ENCODE measurements around the gene PLRG1.
A peak's percentile ranks its signal among the peaks of the same experiment; 100 is the strongest.
"Not testable (repeated sequence)": the region's sequence is repeated elsewhere in the genome, so short reads cannot be mapped to it uniquely, and the experiment has no call there.

PLRG1 gene

DNA sequence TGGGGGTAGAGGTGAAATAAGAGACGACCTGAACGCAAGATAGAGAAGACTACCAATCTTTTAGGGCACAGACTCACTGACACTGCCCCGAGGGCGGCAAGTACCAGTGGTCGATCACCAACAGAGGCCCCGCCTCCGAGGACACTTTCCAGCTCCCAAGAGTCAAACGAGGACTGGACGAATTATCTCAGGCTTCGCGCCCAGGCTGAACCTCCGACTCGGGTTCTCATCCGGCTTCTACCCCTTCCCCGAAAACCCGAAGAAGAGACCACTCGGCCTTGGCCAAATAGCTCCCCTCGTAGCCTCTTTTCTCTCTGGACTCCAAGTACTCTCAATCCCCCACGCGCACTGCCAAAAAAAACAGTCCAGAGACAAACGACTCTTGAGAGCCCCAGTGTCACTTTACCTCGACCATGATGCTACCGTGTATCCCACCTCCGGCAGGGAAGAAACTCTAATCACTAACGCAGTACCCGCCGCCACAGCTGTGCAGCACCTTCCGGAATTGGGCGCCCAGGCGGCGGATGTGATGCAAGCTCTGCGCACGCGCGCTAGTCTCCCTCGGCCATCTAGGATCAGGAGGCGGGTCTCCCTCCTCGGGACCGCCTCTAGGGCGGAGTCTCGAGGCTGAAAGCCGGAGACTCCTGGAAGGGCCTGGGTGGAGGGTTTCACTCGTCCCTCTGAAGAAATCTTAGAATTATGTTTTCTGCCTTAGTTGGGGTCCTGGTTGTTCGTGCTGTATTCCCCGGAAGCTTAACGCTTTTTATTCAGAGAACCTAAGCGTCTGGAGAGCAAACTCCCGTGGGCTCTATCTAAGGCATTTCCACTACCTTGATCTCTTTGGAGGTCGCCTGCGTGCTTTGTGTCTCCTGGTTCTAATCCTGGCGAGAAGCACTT lies at the start of gene PLRG1:
PLRG1 (minus strand) TSS at position 507 of the 897 bp plus-strand sequence; CDS start at position 415, 92 bp downstream.
- Mint-ChIP-seq H3K9me3 (no peaks in the 10 kb centered on the region), H3K36me3 (ENCODE audit: low read depth) (peaks cover 15% of the 10 kb centered on the region), H3K4me1 (ENCODE audit: low read depth) (peaks cover 17% of the 10 kb centered on the region), H3K4me3 (peak within 1 kb of the TSS; percentile 98), H3K27me3 (ENCODE audit: low read depth) (no peaks in the 10 kb centered on the region), H3K27ac (peak within 1 kb of the TSS; percentile 99)
- peak; percentile 96 for DNase-seq (ENCODE audit: low spot score)

DNA sequence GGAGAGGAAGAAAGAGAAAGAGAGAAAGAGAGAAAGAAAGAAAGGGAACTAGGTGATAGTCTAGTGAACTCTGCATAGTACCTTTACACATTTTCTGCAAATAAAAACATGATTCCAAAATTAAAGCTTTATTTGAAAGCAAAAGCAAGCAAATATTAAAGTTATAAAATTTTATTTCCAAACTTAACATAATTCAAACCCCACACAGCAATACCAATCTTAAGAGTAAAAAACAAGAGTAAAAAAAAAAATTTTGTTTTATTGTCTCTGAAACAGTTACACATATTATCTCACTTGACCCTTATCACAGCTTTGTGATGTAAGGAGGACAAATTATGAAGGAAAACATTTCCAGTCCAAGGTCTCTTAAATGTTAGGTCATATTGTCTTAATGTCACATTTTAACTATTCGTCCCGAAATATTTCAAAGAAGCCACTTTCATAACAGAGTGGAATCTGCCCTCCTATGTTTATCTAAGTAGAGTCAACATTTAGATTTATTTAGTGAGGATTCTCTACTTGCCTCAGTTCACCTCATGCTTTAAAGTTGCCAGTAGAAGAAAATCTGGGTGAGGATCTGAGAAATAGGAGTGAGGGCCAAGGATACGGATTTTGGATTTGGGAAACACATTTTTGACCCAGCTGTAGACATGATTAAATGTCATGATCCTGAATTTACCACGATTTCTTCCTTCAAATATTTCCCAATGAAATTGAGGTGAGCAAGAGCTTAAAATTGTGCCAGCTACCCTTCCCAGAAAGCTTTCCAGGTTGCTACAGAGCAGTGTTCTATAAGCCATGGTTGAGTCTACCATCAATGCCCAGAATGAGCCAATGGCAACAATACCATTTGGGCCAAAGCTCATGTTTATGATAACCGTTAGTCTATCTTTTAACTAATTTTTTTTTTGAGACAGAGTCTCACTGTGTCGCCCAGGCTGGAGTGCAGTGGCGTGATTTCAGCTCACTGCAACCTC lies 47.9 kb upstream of the PLRG1 start:
- no peak overlapping the region for H3K4me3 Mint-ChIP-seq
- peaks cover 14% of the 10 kb centered on the region for H3K27me3 Mint-ChIP-seq (ENCODE audit: low read depth)
- H3K4me1 Mint-ChIP-seq (ENCODE audit: low read depth), result peaks cover 2% of the 10 kb centered on the region
- H3K36me3 Mint-ChIP-seq (ENCODE audit: low read depth), result no peaks in the 10 kb centered on the region
- H3K9me3 Mint-ChIP-seq, result no peaks in the 10 kb centered on the region
- DNase-seq (ENCODE audit: low spot score), result no peak
- H3K27ac Mint-ChIP-seq, result no peak overlapping the region

DNA sequence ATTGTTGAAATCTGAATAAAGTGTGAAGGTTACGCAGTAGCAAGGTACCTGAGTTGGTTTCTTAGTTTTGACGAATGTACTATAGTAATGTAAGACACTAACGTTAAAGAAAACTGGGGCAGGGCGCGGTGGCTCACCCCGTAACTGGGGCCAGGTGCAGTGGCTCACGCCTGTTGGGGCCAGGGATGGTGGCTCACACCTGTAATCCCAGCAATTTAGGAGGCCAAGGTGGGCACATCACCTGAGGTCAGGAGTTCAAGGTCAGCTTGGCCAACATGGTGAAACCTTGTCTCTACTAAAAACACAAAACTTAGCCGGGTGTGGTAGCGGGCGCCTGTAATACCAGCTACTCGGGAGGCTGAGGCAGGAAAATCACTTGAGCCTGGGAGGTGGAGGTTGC lies 47.1 kb upstream of the PLRG1 start:
- H3K27ac Mint-ChIP-seq; H3K36me3 Mint-ChIP-seq (ENCODE audit: low read depth); DNase-seq (ENCODE audit: low spot score); H3K4me3 Mint-ChIP-seq; H3K4me1 Mint-ChIP-seq (ENCODE audit: low read depth); H3K9me3 Mint-ChIP-seq: not testable (repeated sequence)
- H3K27me3 Mint-ChIP-seq (ENCODE audit: low read depth), result peaks cover 10% of the 10 kb centered on the region

DNA sequence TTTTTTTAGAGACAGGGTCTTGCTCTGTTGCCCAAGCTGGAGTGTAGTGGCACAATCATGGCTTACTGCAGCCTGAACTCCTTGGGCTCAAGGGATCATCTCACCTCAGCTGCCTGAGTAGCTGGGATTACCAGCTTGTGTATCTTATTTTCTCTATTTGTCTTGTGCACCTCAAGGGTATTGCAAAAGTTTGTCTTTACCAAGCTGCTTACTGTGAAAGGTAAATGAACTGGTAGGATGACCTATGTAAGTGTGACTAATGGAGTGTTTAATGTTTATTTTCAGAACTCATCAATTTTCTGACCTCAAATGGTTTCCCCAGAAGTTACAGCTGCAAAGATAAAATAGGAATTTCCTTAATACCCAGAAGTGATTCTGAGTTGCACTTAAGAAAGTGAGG lies 45.6 kb upstream of the PLRG1 start:
- no peak overlapping the region for H3K4me3 Mint-ChIP-seq
- no peak for DNase-seq (ENCODE audit: low spot score)
- no peak overlapping the region for H3K27ac Mint-ChIP-seq
- no peaks in the 10 kb centered on the region for H3K4me1 Mint-ChIP-seq (ENCODE audit: low read depth)
- peaks cover 4% of the 10 kb centered on the region for H3K27me3 Mint-ChIP-seq (ENCODE audit: low read depth)
- no peaks in the 10 kb centered on the region for H3K36me3 Mint-ChIP-seq (ENCODE audit: low read depth)
- H3K9me3 Mint-ChIP-seq, result no peaks in the 10 kb centered on the region

DNA sequence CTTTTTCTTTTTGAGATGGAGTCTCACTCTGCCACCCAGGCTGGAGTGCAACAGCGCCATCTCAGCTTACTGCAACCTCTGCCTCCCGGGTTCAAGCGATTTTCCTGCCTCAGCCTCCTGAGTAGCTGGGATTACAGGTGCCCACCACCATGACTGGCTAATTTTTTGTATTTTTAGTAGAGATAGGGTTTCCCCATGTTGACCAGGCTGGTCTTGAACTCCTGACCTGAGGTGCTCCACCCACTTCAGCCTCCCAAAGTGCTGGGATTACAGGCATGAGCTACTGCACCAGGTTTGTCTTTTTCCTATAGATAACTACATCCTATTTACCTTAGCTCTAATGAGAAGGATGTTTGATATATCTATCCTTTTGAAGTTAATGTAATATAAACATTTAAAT lies 44.1 kb upstream of the PLRG1 start:
- H3K27me3 Mint-ChIP-seq (ENCODE audit: low read depth); DNase-seq (ENCODE audit: low spot score); H3K36me3 Mint-ChIP-seq (ENCODE audit: low read depth); H3K9me3 Mint-ChIP-seq; H3K4me3 Mint-ChIP-seq; H3K27ac Mint-ChIP-seq; H3K4me1 Mint-ChIP-seq (ENCODE audit: low read depth): not testable (repeated sequence)

DNA sequence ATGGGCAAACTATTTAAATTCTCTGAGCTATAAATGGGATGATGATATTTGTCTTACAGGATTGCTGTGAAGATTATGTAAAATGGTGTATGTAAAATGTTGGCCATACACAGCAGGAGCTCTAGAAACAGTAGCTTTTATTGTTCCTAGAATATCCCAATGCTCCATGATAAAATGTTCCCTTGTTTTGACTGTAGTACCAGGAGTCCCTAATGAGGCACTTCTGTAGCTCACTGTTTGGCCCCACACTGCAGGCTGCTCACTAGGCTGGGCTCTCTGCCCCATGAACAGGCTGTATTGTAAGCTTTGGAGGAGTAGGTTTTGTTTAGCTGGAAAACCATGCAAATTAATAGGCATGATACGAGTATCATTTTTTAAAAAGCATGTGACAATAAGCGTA lies 43.7 kb upstream of the PLRG1 start:
- no peaks in the 10 kb centered on the region for H3K4me1 Mint-ChIP-seq (ENCODE audit: low read depth)
- DNase-seq (ENCODE audit: low spot score), result no peak
- H3K9me3 Mint-ChIP-seq, result no peaks in the 10 kb centered on the region
- H3K27me3 Mint-ChIP-seq (ENCODE audit: low read depth), result peaks cover 9% of the 10 kb centered on the region
- H3K4me3 Mint-ChIP-seq, result no peak overlapping the region
- H3K27ac Mint-ChIP-seq, result no peak overlapping the region
- H3K36me3 Mint-ChIP-seq (ENCODE audit: low read depth), result no peaks in the 10 kb centered on the region

DNA sequence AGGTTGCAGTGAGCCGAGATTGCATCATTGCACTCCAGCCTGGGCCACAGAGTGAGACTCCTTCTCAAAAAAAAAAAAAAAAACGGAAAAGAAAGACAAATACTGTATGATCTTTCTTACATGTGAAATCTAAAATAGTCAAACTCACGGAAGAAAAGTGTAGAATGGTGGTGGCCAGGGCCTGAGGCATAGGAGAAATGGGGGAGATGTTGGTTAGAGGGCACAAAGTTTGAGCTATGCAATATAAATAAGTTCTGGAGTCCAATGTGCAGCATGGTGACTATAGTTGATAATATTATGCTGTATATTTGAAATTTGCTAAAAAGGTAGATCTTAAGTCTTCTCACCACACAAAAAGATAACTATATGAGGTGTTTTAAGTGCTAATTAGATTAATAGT lies 41.7 kb upstream of the PLRG1 start:
- Mint-ChIP-seq H3K9me3 (no peaks in the 10 kb centered on the region), H3K36me3 (ENCODE audit: low read depth) (no peaks in the 10 kb centered on the region), H3K27ac (no peak overlapping the region), H3K4me3 (no peak overlapping the region), H3K4me1 (ENCODE audit: low read depth) (no peaks in the 10 kb centered on the region), H3K27me3 (ENCODE audit: low read depth) (peaks cover 7% of the 10 kb centered on the region)
- no peak for DNase-seq (ENCODE audit: low spot score)

DNA sequence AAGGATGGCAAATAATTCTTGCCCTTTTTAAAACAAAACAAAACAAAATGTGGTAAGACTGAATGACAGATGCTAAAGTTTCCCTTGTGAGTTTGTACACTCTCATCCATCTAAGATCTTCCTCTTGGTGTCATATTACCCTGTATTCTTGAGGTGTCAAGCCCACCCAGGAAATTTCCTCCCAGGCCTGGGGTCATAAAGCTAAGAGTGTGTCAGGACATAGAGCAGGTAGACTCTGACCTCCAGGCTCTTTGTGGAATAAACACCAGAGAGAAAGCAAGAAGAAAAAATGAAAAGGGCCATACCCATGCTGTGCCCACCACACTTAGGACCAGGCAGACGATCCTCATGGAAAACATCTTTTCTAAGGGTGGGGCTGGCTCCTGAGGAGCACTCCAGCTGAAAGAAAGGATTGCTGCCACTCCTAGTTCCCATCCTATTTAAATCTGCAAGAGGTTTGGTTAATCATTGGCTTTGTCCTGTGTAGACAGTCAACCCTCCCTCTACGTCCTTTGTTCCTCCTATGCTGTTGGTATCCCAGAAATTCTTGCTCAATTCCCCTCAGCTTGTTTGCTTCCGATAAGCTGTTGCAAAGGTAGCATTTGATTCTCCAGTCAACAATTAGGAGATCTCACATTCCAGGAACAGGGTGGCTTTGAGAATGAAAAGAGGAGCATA lies 40.3 kb upstream of the PLRG1 start, which contains the start of gene FGA:
FGA (minus strand) TSS at position 414 of the 678 bp plus-strand sequence; CDS start at position 359, 55 bp downstream.
- no peaks in the 10 kb centered on the region for H3K4me1 Mint-ChIP-seq (ENCODE audit: low read depth)
- DNase-seq (ENCODE audit: low spot score), result no peak
- no peaks in the 10 kb centered on the region for H3K36me3 Mint-ChIP-seq (ENCODE audit: low read depth)
- H3K9me3 Mint-ChIP-seq, result no peaks in the 10 kb centered on the region
- peaks cover 6% of the 10 kb centered on the region for H3K27me3 Mint-ChIP-seq (ENCODE audit: low read depth)
- H3K27ac Mint-ChIP-seq, result no peak within 1 kb of the TSS
- no peak within 1 kb of the TSS for H3K4me3 Mint-ChIP-seq

DNA sequence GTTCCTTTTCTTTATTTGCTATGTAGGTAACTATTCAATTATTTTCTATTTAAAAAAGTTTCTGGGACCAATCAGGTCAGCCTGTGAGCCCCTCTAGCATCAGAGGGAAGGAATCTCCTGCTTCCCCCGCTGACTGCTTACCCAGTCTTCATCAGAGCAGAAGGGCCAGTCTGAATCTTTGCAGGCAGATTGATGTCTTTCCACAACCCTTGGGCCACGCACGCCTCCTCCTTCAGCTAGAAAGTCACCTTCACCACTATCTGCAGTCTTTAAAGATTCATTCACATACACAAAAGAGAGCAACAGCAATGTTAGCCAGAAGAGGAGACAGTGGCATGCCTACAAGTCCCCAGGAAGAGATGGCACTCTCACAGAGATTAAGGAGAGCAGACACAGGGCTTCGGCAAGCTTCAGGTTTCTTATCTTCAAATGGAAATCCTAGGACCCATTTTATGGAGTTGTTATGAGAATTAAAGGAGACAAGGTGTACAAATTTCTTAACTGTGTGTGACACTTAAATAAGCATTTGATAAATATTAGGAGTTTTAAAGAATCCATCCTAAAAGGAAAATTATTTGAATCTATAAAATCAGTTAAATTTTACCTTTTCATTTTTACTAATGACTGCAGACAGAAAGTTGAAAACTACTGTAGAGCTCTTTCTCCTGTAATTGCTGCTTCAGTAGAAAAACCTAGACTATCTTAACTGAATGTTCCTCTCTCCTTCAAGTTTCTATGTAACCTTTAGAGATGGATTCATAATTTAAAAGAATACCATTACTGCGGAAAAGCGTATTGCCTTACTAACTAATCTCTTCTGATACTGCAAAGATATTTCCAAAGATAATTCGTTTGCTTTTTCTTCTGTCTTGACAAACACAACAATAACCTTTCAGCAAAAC lies 39.3 kb upstream of the PLRG1 start:
- H3K27me3 Mint-ChIP-seq (ENCODE audit: low read depth), result peaks cover 6% of the 10 kb centered on the region
- H3K4me1 Mint-ChIP-seq (ENCODE audit: low read depth), result no peaks in the 10 kb centered on the region
- no peaks in the 10 kb centered on the region for H3K9me3 Mint-ChIP-seq
- H3K27ac Mint-ChIP-seq, result no peak overlapping the region
- DNase-seq (ENCODE audit: low spot score), result no peak
- no peak overlapping the region for H3K4me3 Mint-ChIP-seq
- H3K36me3 Mint-ChIP-seq (ENCODE audit: low read depth), result no peaks in the 10 kb centered on the region

DNA sequence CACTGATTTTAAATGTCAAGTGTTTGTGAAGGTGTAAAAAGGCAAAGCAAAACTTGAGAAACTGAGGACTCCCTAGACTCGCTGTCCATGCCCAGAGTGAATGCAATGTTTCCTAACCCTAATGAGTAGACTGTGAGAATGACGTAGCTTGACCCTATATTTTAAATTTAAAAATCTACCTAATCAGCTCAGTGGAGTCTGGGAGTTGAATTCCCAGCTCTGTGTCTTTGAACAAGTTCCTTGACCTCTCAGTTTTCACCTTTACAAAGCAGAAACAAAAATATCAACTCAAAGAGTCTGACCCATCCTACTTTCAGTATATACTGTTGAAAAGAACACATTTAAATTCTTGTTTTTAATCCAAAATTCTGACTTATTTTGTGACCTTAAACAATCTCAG lies 38.0 kb upstream of the PLRG1 start:
- Mint-ChIP-seq H3K27ac (no peak overlapping the region), H3K9me3 (no peaks in the 10 kb centered on the region), H3K4me1 (ENCODE audit: low read depth) (no peaks in the 10 kb centered on the region), H3K4me3 (no peak overlapping the region), H3K27me3 (ENCODE audit: low read depth) (peaks cover 6% of the 10 kb centered on the region), H3K36me3 (ENCODE audit: low read depth) (no peaks in the 10 kb centered on the region)
- DNase-seq (ENCODE audit: low spot score), result no peak

DNA sequence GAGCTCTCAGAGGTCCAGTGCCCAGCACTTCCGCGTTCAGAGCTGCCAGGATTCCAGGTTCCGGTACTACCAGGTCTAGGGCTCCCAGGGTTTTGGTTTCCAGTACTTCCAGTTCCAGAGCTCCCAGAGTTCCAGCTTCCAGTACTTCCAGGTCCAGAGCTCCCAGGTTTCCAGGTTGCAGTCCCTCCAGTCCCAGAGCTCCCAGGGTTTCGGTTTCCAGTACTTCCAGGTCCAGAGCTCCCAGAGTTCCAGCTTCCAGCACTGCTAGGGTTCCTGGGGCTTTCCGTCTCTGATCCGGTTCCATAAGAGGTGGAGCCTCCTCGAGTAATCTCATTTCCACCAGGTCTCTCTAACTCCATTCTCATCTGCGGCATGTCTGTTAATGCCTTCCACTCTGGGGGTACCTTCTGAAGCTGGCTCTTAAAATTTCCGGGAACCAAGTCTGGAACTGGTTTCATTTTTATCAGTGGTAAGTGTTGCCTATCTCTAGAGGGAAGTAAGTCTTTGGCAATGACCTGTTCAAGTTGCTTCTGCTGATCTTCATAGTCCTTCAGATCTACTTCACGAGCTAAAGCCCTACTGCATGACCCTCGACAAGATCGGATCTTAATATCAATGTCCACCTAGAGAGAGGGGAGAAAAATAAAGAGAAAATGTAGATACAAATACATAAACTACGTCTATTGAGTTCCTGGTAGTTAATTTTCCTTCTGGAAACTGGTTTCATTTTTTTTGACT lies 36.3 kb upstream of the PLRG1 start:
- DNase-seq (ENCODE audit: low spot score), result no peak
- no peaks in the 10 kb centered on the region for H3K9me3 Mint-ChIP-seq
- H3K27ac Mint-ChIP-seq, result no peak overlapping the region
- H3K4me1 Mint-ChIP-seq (ENCODE audit: low read depth), result no peaks in the 10 kb centered on the region
- H3K36me3 Mint-ChIP-seq (ENCODE audit: low read depth), result no peaks in the 10 kb centered on the region
- H3K27me3 Mint-ChIP-seq (ENCODE audit: low read depth), result peaks cover 6% of the 10 kb centered on the region
- H3K4me3 Mint-ChIP-seq, result no peak overlapping the region

DNA sequence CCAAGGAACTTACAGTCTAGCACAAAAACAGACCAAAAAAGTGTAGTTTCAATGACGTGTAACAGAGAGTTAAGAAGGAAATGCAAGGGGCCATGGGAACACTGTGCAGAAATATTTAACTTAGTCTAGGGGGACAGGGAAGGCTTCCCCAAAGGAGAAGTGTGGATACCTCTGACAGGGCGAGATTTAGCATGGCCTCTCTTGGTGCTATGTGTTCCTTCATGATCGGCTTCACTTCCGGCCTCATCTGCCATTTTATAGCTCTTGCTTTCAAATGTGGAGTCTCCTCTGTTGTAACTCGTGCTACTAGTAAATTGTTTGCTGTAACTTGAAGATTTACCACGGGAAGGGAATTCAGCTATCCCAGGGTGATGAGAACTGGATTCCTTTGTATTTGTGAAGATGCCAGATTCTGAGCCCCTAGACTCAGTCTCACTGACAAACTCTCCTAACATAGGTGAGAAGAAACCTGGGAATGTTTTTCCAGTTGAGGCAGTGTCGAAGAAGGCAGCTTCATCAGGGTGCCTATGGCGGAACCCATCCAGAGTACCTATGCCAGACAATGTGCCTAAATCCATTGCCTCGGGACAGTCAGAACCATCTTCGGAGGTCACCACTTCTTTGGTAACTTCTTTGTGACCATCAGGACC lies 35.3 kb upstream of the PLRG1 start:
- no peak overlapping the region for H3K4me3 Mint-ChIP-seq
- H3K4me1 Mint-ChIP-seq (ENCODE audit: low read depth), result no peaks in the 10 kb centered on the region
- H3K27me3 Mint-ChIP-seq (ENCODE audit: low read depth), result peaks cover 6% of the 10 kb centered on the region
- H3K9me3 Mint-ChIP-seq, result no peaks in the 10 kb centered on the region
- no peak overlapping the region for H3K27ac Mint-ChIP-seq
- no peaks in the 10 kb centered on the region for H3K36me3 Mint-ChIP-seq (ENCODE audit: low read depth)
- DNase-seq (ENCODE audit: low spot score), result no peak
